CD4-positive, alpha-beta T cell treated with Interferon gamma for 1 hour (primary cell): ENCODE data around the gene SGIP1.

ENCODE experiments used
- DNase-seq: peaks from one replicate; pipeline ENCODE4 v3.0.0-alpha.2; 2020

The SGIP1 gene

GRCh38 chr1:66521721-66522365 lies 12.1 kb upstream of the SGIP1 start:
- DNase-seq = no peak

GRCh38 chr1:66523562-66523961 lies 10.4 kb upstream of the SGIP1 start:
- DNase-seq = no peak

DNA sequence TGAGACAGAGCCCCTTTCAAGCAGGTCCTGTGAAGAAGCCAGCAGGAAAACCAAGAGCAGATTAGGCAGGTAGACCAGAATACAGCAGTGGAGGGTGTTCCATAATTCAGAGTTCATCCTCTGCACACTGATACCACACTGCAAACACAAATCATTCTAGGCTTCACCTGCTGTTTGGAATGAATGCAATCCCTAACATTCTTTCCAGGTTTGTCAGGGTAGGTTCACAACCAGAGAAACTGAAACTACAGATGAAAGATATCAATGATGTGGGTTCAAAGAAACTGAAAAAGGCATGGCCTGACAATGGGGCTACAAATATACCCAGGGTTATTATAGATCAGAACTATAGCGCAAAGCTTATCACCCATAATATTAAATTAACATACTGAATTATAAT lies 8.9 kb upstream of the SGIP1 start:
- no peak for DNase-seq

DNA sequence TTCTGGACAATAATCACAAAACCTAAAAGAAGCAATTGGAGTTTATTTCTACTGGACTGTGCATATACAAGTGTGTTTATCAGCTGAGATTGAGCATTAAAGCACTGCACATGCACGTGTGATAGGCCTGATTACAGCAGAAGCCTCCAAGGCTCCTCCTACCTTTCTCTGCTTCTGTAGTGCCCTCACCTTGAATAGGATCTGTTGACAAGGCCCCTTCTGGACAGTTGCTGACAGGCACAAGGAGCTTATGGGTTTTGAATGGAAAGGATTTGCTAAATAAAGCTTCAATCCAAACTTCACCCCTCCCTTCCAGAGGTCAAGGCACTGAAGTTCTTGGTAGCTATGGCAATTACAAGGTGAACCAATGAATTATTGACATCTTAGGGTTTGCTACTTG lies 7.9 kb upstream of the SGIP1 start:
- no peak for DNase-seq

DNA sequence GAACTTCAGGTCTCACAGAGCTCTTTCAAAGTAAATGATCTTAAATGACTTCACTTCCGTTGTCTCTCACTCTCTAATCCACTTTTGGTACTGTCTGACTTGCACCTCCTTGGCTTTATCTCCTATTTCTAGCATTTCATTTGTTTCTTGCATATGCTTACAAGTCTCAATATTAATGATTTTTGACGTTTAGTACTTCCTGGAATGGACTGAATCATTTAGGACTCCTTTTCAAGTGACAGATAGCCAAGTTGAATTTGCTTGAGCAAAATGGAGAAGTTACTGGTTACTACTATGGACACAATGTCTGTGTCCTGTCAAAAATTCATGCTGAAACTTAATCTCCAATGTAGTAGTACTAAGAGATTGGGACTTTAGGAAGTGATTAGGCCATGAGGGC lies 7.0 kb upstream of the SGIP1 start:
- no peak for DNase-seq

DNA sequence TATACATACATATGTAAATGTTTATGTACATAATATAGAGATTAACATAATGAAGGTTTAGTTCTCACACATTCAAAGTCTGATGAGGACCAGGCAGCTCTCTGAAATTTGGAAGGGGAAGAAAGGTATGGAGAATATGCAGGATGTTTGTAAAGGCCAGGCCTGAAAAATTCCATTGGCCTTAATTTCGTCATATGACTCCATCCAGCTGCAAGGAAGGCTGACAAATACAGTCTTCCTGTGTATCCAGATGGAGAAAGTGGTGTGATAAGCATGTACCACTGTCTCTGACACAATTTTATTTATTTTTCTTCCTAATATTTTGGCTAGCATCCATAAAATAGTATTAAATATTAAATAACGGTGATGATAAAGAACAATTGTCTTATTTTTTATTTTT lies 6.3 kb upstream of the SGIP1 start:
- no peak for DNase-seq

GRCh38 chr1:66528580-66528979 lies 5.4 kb upstream of the SGIP1 start:
- no peak for DNase-seq

- DNase-seq = no peak
Observed at GRCh38 chr1:66532214-66532613, 1.7 kb upstream of the SGIP1 start.

GRCh38 chr1:66532798-66533783 lies 862 bp upstream of the SGIP1 start:
- DNase-seq = no peak

DNA sequence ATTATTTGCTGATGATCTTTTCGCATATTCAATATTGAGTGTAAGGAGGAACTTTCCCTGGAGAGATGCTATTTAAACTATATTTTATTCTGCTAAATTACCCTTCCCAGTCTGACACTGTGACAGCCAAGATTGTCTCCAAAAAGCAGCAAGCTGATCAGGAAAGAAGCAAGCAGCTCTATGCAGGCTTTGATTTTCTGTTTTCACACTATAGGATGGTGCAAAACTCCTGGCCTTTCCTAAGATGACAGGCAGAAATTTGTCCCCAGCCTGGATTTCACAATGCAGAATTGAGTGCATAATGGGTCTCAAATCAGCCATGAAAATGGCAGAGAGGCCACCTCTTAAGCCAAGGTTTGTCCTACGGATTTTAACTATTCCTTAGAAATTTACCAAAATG lies 1.1 kb downstream of the SGIP1 start:
- DNase-seq = no peak

DNA sequence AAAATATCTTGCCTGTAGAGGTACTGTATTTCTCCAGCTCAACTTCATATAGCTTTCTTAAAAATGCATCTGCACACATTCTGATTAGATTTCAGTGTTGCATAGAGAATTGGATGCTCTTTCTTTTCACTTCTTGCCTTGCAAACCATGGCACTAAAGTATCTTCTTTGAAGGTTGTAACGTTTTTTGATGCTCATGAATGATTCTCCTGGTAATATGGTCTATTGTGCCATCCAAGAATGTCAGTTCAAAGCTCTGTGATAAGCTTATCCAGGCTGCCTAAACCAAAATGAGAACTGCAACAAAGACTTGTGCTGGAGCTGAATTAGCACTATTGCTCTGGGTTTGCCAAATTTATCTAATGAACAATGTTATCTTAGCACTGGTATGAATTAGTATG lies 1.9 kb downstream of the SGIP1 start:
- no peak for DNase-seq

- no peak for DNase-seq
Observed at GRCh38 chr1:66537718-66538117, 3.8 kb downstream of the SGIP1 start.

DNA sequence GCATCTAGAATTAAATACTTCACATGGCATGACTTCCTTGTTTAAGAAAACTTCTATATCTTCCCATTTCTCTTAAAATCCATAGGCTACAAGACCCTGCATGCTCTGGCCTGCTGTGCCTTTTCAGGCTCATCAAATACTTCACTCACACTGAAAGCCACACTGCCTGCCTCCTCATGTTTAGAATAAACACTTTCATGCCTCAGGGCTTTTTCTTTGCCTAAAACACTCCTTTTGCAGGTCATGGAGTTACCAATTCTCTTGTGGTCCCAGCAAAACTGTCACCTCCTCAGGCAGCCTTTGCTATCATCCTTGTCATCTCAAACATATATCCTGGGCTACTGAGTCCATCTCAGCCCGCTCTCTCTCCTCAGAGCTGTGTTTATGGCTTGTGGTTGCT lies 5.5 kb downstream of the SGIP1 start:
- no peak for DNase-seq

GRCh38 chr1:66540434-66541032 lies 6.6 kb downstream of the SGIP1 start:
- DNase-seq = no peak

DNA sequence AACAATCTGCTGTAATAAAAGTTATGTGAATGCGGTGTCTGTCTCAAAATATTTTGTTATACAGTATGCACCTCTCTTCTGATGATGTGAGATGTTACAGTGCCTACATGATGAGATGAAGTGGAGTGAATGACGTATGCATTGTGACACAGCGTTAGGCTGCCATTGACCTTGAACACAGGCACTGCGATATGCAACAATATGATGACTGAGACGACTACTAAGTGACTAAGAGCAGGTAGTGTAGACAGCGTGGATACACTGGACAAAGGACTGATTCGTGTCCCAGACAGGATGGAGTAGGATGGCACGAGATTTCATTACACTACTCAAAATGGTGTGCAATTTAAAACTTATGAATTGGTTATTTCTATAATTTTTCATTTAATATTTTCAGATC lies 8.4 kb downstream of the SGIP1 start:
- no peak for DNase-seq

DNA sequence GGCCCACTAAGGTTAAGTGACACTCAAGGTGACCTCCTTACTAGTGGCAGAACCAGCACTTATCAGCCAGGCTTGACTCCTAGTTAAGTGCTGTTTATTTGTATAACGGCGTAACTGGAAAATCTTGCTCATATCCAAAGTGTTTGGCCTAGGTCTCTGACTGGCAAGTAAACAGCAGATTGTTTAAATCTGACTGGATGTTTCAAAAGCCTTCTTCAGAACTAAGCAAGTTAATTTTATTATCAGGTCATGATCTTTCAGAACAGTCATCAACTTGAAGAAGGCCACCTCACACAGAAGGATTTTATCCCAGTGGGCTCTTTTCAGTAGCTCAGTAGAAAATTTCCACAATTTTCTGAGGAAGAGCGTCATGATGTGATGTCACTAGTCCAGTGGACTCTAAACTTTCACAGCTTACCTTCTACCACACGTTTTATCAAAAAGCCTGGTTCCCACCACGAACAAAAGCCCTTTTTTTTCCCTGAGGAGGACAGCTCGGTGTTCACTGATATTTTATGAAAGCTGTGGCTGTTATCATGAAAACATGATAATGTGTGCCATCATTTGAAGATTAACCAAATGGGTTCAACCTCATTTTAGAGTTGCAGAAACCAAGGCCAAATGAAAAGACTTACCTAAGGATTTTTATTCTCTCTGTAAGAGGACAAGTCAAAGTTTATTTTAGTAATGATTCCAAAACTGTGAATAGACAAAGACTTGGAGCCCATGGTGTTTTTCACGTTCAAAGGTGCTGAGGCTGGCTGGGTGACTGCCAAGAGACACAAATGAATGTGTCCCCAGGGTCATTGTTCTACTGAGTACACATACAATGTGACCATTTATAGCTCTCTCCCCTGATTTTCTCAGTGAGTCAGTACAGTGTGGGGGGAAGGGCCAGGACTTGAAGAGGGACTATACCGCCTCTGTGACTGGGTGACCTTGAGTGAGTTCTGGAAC lies 9.1 kb downstream of the SGIP1 start:
- no peak for DNase-seq

- DNase-seq = no peak
Observed at GRCh38 chr1:66546047-66546810, 12.3 kb downstream of the SGIP1 start.

- no peak for DNase-seq
Observed at GRCh38 chr1:66549017-66549416, 15.1 kb downstream of the SGIP1 start.

DNA sequence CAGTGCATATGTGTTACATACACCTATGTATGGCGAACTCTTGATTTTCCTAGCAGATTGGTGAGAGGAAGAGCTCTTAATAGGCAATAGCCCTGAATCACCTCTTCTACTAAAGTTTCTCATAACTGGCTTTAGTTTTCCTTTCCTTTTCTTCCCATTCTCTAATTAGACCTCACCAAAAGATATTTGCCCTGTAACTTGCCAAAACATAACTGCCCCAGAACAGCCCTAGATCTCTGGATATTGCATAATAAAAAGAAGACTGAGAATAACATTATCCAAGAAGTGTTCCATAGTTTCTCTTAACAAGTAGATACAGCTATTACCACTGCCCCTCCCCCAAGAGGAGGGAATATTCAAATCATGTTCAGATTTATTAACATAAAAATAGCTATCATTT lies 16.3 kb downstream of the SGIP1 start:
- DNase-seq = no peak

GRCh38 chr1:66552287-66552686 lies 18.3 kb downstream of the SGIP1 start:
- DNase-seq = no peak

DNA sequence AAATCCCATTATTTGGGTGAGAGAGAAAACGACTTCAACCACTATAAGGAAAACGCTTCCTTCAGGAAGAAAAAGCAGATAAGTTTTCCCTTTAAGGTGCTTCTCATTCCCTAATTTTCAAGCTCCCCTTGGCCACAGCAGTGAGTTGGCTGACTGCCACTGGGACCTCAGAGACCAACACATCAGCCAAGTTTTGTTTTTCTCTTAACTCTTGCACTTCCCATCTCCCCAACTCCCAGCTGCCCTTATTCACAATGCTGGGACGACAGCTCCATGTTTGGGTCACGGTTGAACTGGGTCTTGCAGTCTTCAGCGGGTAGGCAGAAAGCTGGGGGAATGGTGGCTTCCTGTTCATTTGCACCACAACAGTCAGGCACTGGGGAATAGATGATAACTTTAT lies 18.9 kb downstream of the SGIP1 start:
- no peak for DNase-seq

DNA sequence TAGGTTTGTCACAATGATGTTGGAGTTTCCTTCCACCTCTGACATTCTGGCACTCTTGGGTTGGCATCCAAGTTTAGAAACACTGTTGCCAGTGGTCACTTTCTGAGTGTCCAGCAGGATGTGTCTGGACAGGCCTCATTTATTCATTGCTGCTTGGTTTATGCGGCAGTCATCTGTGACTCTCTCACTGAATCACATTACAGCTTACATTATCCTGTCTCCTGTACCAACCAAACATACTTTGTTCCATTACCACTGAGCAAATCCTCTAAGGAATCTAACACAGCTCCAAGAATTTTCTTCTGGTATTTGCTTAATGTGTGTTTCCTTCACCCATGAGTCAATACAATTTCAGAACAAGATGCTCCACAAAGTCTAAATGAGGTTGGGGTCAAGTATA lies 19.9 kb downstream of the SGIP1 start:
- DNase-seq = no peak
